ENCODE data around the gene ADGRG7.

The ADGRG7 gene

DNA sequence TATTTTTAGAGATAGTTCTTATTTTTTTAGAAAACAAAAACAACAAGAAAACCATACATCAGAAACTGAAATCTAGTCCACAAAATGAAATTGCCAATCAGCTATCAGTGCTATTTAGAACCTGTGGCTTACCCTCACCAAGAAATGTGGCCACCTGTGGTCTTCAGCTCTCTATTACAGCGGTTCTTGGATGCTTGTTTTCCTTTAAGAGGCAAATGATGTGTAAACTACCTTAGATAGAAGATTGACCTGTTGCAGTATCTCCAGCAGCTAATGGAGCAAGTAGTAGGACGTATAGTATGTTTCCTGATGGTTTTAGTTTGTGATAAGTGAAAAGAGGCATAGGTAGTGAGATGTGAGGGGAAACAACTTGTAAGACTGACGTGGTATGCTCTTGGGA is 121.1 kb downstream of the ADGRG7 start:
- in situ Hi-C loops (cut with MboI; ENCODE audit: low sequenced_read_pairs), result no loop called here

- in situ Hi-C loops (cut with MboI; ENCODE audit: low sequenced_read_pairs), result no loop called here
Observed at GRCh38 chr3:100732435-100732834, 123.0 kb downstream of the ADGRG7 start.

DNA sequence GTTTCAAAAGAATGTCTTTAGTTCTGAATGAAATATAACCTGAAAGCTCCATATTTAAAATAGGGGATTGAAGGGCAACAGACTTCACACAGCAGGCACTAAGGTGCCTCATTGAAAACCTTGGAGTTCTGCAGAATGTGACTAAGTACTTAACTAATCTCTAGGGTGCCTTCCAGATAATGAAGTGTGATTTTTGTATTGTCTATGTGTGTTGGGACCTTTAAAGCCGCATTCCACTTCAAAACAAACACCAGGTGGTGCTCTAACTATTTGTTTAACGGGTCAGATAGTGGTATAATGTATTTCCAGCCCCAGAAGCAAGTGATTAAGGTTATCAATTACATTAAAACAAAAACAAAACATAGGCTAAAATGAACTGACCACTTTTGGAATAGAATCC is 127.9 kb downstream of the ADGRG7 start:
- in situ Hi-C loops (cut with MboI; ENCODE audit: low sequenced_read_pairs), result no loop called here

- in situ Hi-C loops (cut with MboI; ENCODE audit: low sequenced_read_pairs), result no loop called here
Observed at GRCh38 chr3:100740207-100740606, 130.8 kb downstream of the ADGRG7 start.

DNA sequence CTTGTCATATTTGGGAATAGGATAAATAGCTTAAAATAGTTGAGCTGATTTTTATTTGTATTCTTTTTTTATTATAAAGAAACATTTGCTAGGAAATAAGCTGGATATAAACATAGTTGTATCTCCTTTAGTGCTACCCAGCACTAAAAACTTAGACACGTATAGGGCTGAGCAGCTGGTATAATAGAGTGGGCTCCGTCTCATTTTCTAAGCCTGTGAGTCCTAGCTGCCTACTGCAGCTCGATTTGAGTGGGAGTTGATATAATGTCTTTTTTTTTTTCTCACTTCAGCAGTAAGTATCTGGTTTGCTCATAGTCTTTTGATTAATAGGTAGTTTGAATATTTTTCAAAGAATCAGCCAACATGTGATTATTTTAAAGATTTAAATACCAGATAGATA is 134.1 kb downstream of the ADGRG7 start:
- in situ Hi-C loops (cut with MboI; ENCODE audit: low sequenced_read_pairs), result no loop called here

- in situ Hi-C loops (cut with MboI; ENCODE audit: low sequenced_read_pairs), result no loop called here
Observed at GRCh38 chr3:100744671-100745070, 135.3 kb downstream of the ADGRG7 start.

Measured in HL-60/S4 (cell line).